GM20000 (cell line): Measurements from ENCODE around the gene EREG.

Experiments used
- DNase-seq: peaks from one replicate; pipeline ENCODE4 v3.0.0; 2012; ENCODE audit warnings: low spot score
- TF ChIP-seq, protein P1 (sequence below): IDR thresholded peaks from 2 replicates; pipeline ENCODE4 v1.5.1; 2012; ENCODE audit warnings: mild to moderate bottlenecking, control low read depth; ENCODE audit errors: extremely low read depth, missing control alignments

The EREG gene

DNA sequence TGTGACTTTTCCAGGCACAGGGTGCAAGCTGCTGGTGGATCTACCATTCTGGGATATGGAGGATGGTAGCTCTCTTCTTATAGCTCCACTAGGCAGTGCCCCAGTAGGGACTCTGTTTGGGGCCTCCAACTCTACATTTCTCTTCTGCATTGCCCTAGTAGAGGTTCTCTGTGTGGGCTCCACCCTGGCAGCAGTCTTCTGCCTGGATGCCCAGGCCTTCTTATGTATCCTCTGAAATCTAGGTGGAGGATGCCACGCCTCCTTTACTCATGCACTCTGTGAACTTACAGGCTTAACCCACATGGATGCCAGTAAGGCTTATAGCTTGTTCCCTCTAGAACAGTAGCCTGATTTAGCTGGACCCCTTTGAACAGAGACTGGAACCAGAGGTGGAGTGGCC is 20.9 kb upstream of the EREG start:
- DNase-seq = no peak

DNA sequence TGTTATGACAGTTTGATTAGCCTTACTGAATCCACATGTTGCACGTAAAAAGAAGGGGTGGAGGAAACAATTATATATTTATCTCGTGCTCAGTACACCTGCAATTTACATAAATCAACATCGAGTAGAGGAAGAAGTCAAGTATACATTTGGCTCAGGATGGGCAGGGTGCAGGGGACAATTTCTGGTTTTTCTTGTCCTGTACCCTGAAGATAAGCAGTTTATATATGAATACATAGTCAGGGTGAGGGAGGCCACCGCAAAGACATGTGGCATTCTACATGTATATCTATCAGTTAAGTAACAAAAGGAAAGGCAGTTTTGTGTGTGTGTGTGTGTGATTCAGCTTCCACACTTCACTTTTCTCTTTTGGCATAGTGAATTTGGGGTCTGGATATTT is 11.1 kb upstream of the EREG start:
- TF ChIP-seq, protein P1, sequence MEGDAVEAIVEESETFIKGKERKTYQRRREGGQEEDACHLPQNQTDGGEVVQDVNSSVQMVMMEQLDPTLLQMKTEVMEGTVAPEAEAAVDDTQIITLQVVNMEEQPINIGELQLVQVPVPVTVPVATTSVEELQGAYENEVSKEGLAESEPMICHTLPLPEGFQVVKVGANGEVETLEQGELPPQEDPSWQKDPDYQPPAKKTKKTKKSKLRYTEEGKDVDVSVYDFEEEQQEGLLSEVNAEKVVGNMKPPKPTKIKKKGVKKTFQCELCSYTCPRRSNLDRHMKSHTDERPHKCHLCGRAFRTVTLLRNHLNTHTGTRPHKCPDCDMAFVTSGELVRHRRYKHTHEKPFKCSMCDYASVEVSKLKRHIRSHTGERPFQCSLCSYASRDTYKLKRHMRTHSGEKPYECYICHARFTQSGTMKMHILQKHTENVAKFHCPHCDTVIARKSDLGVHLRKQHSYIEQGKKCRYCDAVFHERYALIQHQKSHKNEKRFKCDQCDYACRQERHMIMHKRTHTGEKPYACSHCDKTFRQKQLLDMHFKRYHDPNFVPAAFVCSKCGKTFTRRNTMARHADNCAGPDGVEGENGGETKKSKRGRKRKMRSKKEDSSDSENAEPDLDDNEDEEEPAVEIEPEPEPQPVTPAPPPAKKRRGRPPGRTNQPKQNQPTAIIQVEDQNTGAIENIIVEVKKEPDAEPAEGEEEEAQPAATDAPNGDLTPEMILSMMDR = no peak
- no peak for DNase-seq

More for the DNA sequence above, 20.9 kb upstream of the EREG start:
- TF ChIP-seq, protein P1 = no peak

DNA sequence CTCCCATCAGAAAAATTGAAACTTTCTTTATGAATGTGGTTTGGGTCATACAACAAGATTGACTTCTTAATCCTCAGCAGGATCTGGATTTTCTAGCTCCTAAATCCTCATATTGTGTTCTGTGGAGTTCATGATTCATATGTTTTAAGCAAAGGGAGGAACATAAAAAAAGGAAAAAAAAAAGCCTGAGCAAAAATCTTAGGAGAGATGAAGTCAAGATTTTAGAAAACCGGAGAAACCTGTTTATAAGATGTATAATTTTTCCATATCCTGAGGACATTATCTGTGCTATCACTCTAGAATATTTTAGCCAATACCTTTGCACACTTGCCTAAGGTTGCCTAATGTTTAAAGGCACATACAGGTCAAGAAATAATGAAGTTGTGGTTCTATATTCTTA is 7.0 kb upstream of the EREG start:
- no peak for DNase-seq
- TF ChIP-seq, protein P1 = no peak

DNA sequence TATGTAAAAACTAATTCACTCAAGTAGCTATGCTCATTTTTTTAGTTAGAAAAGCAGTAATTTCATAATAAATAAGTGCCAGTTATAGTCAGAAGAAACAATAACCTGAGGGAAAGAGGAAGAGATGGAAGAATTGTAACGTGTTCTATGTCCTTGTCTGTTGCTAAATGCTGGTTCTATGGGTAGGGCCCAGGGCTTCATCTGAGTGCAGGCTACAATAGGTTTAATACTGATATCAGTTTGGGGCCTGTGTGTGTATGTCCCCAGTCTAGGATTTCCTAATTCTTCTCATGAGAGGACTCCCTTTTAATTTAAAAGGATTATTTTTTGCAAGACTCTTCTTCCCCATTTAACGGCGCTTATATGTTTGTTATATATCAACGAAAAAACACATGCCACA is 3.3 kb upstream of the EREG start:
- TF ChIP-seq, protein P1 = no peak
- DNase-seq = no peak

DNA sequence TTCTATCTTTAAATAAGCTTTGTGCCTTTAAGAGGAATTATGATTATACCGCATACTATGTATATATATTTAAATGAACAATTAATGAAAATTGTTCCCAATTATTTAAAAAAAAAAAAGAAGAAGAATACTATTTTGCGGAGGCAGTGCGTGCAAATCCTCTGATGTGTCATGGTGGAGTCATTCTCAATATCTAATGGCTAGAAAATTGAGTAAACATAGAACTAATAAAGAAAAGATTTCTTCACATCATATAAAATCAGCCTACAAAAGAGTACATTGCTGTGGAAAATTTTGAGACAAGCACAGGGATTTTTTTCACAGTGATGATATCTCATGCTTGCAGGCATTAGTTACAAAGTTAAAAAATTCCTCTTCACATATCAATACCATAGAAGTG is 2.6 kb upstream of the EREG start:
- TF ChIP-seq, protein P1 = no peak
- no peak for DNase-seq

DNA sequence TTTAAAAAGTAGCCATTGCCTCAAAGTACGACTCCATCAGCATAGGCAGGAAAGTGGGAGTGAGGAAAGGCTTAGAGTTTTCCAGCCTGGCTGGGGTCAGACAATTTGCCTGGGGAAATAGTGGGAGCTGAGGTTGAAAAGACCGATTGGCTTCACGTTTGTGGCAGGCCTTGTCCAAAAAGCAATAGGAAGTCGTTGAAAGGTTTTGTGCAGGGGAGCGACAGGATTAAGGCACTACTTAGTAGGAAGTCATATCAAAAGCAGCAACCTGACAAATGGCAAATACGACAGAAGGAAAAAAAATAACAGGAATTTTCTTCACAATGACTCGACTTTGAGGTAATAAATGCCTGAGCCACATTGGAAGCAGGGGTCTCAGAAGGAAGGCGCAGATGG is 691 bp upstream of the EREG start:
- DNase-seq = no peak
- TF ChIP-seq, protein P1 = no peak

DNA sequence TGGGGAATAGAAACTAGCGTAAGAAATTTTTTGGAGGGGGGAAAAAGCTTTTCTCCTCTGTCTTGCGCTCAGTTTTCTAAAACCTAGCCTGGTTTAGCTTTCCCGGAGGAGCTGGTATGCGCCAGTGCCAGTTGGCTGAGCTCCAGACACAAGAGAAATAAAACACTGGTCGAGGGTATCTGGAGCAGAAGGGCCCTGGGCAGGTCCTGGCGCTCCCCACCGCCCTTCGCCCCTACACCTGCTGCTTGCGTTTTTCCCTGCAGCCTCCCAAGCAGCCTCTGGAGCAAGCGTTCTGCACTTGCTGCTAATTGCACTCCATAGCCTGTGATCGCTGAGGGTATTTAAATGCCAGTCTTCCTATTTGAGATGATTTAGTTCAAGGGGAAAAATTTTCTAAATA is 816 bp downstream of the EREG start:
- DNase-seq = no peak
- TF ChIP-seq, protein P1 = no peak
